Activated naive CD4-positive, alpha-beta T cell treated with anti-CD3 and anti-CD28 coated beads, Interleukin-2, amount 10 ng/mL, durations not matched to agents 7 days and 5 days (primary cell): ENCODE results near the gene NGLY1.

Experiments used
- CTCF ChIA-PET: fragments of 350-600 bp; sonication (Branson Sonifier 250); formaldehyde crosslinking; loops from one replicate; lab custom pipeline; 2021; ENCODE audit warnings: antibody characterized with exemption; lab: Charles Lee
- DNase-seq: peaks from one replicate; pipeline ENCODE4 v3.0.0-alpha.2; 2020
- H3K27ac Mint-ChIP-seq: one replicate; pipeline ENCODE4 v1.8.0; 2021; ENCODE audit warnings: mild to moderate bottlenecking, moderate library complexity, mixed read lengths
- H3K27me3 Mint-ChIP-seq: one replicate; pipeline ENCODE4 v1.8.0; 2021; ENCODE audit warnings: mild to moderate bottlenecking, mixed read lengths
- H3K36me3 Mint-ChIP-seq: one replicate; pipeline ENCODE4 v1.8.0; 2021; ENCODE audit warnings: mixed read lengths
- H3K4me1 Mint-ChIP-seq: one replicate; pipeline ENCODE4 v1.8.0; 2021; ENCODE audit warnings: mixed read lengths
- H3K4me3 Mint-ChIP-seq: one replicate; pipeline ENCODE4 v1.8.0; 2021; ENCODE audit warnings: mild to moderate bottlenecking, moderate library complexity, mixed read lengths
- H3K9me3 Mint-ChIP-seq: one replicate; pipeline ENCODE4 v1.8.0; 2021; ENCODE audit warnings: mixed read lengths

NGLY1 gene

DNA sequence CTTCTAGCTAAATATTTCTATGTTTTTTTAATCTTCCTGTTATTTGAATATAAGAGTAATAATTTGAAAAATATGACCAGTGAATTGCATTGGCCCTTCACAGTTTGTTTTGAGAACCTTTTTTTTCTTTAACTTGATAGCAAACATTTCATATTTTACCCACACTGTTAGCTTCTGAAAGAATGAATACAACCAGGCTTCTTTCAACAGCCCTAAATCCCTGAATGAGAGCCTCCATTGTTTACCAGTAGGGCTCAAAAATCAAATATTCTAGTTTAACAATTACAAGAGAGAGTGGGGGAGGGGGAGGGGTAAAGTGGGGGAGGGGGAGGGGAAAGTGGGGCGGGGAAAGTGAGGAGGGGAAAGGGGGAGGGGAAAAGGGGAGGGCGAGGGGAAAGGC is 104.1 kb downstream of the NGLY1 start:
- Mint-ChIP-seq H3K4me3 (no peak overlapping the region), H3K27ac (no peak overlapping the region), H3K36me3 (no peaks in the 10 kb centered on the region), H3K9me3 (no peaks in the 10 kb centered on the region), H3K27me3 (peaks cover 7% of the 10 kb centered on the region), H3K4me1 (no peaks in the 10 kb centered on the region)
- CTCF ChIA-PET, result no interaction called here
- no peak for DNase-seq

- Mint-ChIP-seq H3K27me3 (peaks cover 7% of the 10 kb centered on the region), H3K36me3 (no peaks in the 10 kb centered on the region), H3K4me3 (no peak overlapping the region), H3K27ac (no peak overlapping the region), H3K4me1 (no peaks in the 10 kb centered on the region), H3K9me3 (no peaks in the 10 kb centered on the region)
- no peak for DNase-seq
- CTCF ChIA-PET, result no interaction called here
These were observed 104.7 kb downstream of the NGLY1 start for GRCh38 chr3:25678581-25678980.

DNA sequence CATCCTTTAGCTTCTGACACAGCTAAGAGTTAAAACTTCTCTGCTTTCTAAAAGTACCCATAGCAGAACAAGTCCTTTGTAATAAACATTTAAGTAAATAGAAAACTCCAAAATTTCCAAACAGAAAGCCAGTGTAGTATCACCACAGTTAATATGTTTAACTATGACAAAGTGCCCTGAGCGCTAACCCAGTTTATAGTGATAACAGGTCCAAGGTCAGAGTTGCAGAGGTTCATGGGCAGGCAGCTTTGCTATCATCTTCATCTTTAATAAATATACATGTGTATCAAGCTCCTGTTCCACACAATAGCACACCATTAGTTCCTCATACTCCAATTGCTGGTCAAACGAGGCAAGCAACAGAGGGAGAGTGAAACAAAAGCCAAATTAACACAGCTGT is 106.1 kb downstream of the NGLY1 start:
- CTCF ChIA-PET, result no interaction called here
- no peaks in the 10 kb centered on the region for H3K36me3 Mint-ChIP-seq
- H3K27me3 Mint-ChIP-seq, result peaks cover 7% of the 10 kb centered on the region
- H3K4me1 Mint-ChIP-seq, result no peaks in the 10 kb centered on the region
- H3K9me3 Mint-ChIP-seq, result peaks cover 2% of the 10 kb centered on the region
- H3K27ac Mint-ChIP-seq, result no peak overlapping the region
- DNase-seq, result no peak
- H3K4me3 Mint-ChIP-seq, result no peak overlapping the region

GRCh38 chr3:25674670-25675069 is 108.6 kb downstream of the NGLY1 start:
- Mint-ChIP-seq H3K9me3 (peaks cover 2% of the 10 kb centered on the region), H3K27me3 (peaks cover 7% of the 10 kb centered on the region), H3K27ac (no peak overlapping the region), H3K36me3 (no peaks in the 10 kb centered on the region), H3K4me1 (no peaks in the 10 kb centered on the region), H3K4me3 (no peak overlapping the region)
- CTCF ChIA-PET, result no interaction called here
- DNase-seq, result no peak

DNA sequence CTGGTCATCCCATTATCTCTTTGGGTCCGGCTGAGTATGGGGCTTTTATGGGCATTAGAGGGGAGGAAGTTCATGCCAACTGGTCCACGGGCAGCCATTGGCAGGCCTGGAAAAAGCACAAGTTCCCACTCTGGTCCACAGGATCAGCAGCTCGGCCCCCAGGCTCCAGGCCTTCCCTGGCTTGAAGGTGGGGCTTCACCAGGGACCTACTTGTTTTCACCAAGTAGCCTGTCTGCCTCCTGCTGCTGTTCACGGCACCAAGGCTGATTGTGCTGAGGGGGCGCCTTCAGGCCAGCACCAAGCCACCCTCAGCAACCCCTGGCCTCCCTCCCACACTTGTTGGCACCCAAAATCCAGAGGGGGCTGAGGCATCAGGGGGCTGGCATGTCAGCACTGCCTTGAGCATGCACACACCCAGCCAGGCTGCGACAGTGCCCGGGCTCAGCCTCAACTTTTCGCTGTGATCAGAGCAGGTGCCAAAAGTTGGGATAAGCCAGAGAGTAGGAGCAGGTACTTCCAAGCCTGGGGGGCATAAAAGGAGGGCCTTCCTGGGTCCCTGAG is 109.4 kb downstream of the NGLY1 start:
- Mint-ChIP-seq H3K4me3 (no peak overlapping the region), H3K9me3 (peaks cover 2% of the 10 kb centered on the region), H3K27me3 (peaks cover 7% of the 10 kb centered on the region), H3K27ac (no peak overlapping the region), H3K36me3 (no peaks in the 10 kb centered on the region), H3K4me1 (no peaks in the 10 kb centered on the region)
- no peak for DNase-seq
- CTCF ChIA-PET, result interaction anchor here (1.6 kb wide), 1 partner anchor 26 kb away, joined by 4 read pairs; no protein-coding TSS in a partner anchor
